Activated B cell treated with CpG ODN at 0.5 μM for 24 hours (primary cell): Measurements from ENCODE around the gene PTPA. TPM values are rescaled to one million over a fixed set of nuclear protein-coding genes. Genes with fewer than 3 reads are reported as not detected.

Source experiments
- ATAC-seq: fragments of 200-7000 bp; cut with Tn5 transposase; one replicate; pipeline ENCODE4 v1.10.0; 2021; ENCODE audit warnings: low read depth, mild to moderate bottlenecking, moderate library complexity
- CTCF ChIA-PET: fragments of 350-600 bp; sonication (Branson Sonifier 250); formaldehyde crosslinking; loops from one replicate; lab custom pipeline; 2021; ENCODE audit warnings: antibody characterized with exemption; lab: Charles Lee
- POLR2A ChIA-PET: fragments of 350-600 bp; sonication (Branson Sonifier 250); formaldehyde crosslinking; loops from one replicate; lab custom pipeline; 2021; ENCODE audit warnings: antibody characterized with exemption; lab: Charles Lee
- DNase-seq: peaks from one replicate; pipeline ENCODE4 v3.0.0; 2022
- H3K27ac Mint-ChIP-seq: one replicate; pipeline ENCODE4 v1.8.0; 2020; ENCODE audit warnings: mixed read lengths
- H3K27me3 Mint-ChIP-seq: one replicate; pipeline ENCODE4 v1.8.0; 2021; ENCODE audit warnings: mixed read lengths
- H3K36me3 Mint-ChIP-seq: one replicate; pipeline ENCODE4 v1.8.0; 2021; ENCODE audit warnings: low read depth, mixed read lengths
- H3K4me1 Mint-ChIP-seq: one replicate; pipeline ENCODE4 v1.8.0; 2021; ENCODE audit warnings: mixed read lengths
- H3K4me3 Mint-ChIP-seq: one replicate; pipeline ENCODE4 v1.8.0; 2020; ENCODE audit warnings: mild to moderate bottlenecking, mixed read lengths
- H3K9me3 Mint-ChIP-seq: one replicate; pipeline ENCODE4 v1.8.0; 2020; ENCODE audit warnings: mixed read lengths
- CTCF ChIP-seq: fragments of 200-600 bp; IDR thresholded peaks from one replicate; pipeline ENCODE4 v1.8.0; 2022; ENCODE audit warnings: antibody characterized with exemption, mild to moderate bottlenecking
- intact Hi-C: fragments of 100-400 bp; cut with micrococcal nuclease; formaldehyde crosslinking; loops from one replicate; pipeline ENCODE4 v1.15.1; 2024
- total RNA-seq: library from RNA; stranded (reverse); gene quantifications from 2 replicates; pipeline ENCODE4 v1.2.3, GENCODE V29; 2022

PTPA gene
- total RNA-seq, 1 donor from 2014 or later: 67.2 TPM

DNA sequence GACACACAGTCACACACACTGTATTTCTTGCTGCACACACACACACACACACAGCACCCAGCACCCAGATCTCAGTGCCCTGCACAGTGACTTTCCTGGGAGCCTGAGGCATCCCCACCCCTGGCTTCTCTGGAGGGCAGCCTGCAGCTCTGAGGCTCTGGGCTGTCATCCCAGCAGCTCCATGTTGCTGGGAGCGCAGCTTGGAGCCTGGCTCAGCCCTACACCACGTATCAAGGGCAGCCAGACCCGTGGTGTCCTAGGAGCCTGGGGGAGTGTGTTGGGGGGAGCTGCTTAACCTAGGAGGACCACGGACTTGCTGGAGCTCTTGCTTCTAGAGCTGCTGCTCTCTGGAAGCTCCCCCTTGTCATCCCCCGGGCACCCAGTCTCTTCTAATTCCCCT lies 61.6 kb downstream of the PTPA start:
- H3K27ac Mint-ChIP-seq: no peak overlapping the region
- no peak for ATAC-seq
- H3K4me3 Mint-ChIP-seq: no peak overlapping the region
- no peak for TF ChIP-seq CTCF
- no peaks in the 10 kb centered on the region for H3K36me3 Mint-ChIP-seq
- H3K9me3 Mint-ChIP-seq: no peaks in the 10 kb centered on the region
- ChIA-PET CTCF (interaction anchor here (0.7 to 4.9 kb wide), 11 partner anchors 9 to 452 kb away, joined by 3 to 84 read pairs (median 4); partner anchors contain the start of gene NTMT1), POLR2A (interaction anchor here (0.5 to 1.0 kb wide), 3 partner anchors 30 to 1867 kb away, joined by 3 to 4 read pairs (median 3); no protein-coding TSS in a partner anchor)
- DNase-seq: no peak
- H3K4me1 Mint-ChIP-seq: peaks cover 22% of the 10 kb centered on the region
- H3K27me3 Mint-ChIP-seq: peaks cover 14% of the 10 kb centered on the region
- intact Hi-C loops: loop anchor here (10.0 kb wide), 1 partner anchor 242 kb away; no protein-coding TSS in a partner anchor

- Mint-ChIP-seq H3K4me3 (peak overlapping the region; percentile 61), H3K27ac (no peak overlapping the region), H3K4me1 (peaks cover 21% of the 10 kb centered on the region), H3K9me3 (no peaks in the 10 kb centered on the region), H3K36me3 (no peaks in the 10 kb centered on the region), H3K27me3 (peaks cover 13% of the 10 kb centered on the region)
- DNase-seq (no peak), ATAC-seq (no peak)
- ChIA-PET POLR2A (interaction anchor here (0.5 to 2.4 kb wide), 9 partner anchors 31 to 1866 kb away, joined by 3 to 20 read pairs (median 4); no protein-coding TSS in a partner anchor), CTCF (interaction anchor here (0.6 to 4.9 kb wide), 19 partner anchors 9 to 503 kb away, joined by 3 to 84 read pairs (median 5); partner anchors contain the start of genes C9orf50 and NTMT1)
- no peak for TF ChIP-seq CTCF
- intact Hi-C loops: loop anchor here (1.0 to 10.0 kb wide), 7 partner anchors 209 to 451 kb away; no protein-coding TSS in a partner anchor
Measured at GRCh38 chr9:129173296-129174101, 62.3 kb downstream of the PTPA start.

DNA sequence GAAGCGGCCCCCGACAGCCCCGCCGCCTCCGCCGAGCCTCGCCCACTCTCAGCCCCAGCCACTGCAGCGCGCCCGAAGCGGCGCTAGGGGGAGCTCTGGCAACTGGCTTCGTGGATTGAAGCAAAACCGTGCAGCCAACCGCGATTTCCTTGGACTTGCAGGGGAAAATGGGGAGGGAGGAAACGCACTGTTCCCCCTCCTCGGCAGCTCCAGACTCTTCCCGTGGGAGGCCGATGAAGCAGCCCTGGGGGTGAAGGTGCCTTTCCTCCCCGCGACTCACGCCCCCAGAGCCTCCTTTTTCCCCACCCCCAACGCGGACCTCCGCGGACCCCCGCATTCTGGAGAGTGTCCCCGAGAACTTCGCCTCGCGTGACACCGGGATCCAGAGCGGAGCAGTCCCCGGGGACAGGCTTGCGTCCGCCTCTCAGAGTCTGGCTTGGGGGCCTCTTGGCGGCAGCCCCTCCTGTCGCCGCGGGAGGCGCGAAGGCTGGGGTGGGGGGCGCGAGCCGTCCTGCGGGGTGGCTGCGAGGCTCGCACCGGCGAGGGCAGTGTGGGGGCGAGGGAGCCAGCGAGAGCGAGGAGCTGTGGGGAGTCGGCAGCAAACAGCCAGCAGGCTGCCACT lies 63.0 kb downstream of the PTPA start:
- Mint-ChIP-seq H3K9me3 (no peaks in the 10 kb centered on the region), H3K27me3 (peaks cover 16% of the 10 kb centered on the region), H3K4me1 (peaks cover 23% of the 10 kb centered on the region), H3K36me3 (no peaks in the 10 kb centered on the region), H3K27ac (no peak overlapping the region), H3K4me3 (peak overlapping the region; percentile 80)
- ChIA-PET POLR2A (interaction anchor here (0.6 to 2.4 kb wide), 12 partner anchors 31 to 614 kb away, joined by 3 to 20 read pairs (median 4); partner anchors contain the start of gene NTMT1), CTCF (interaction anchor here (0.6 to 4.9 kb wide), 21 partner anchors 8 to 551 kb away, joined by 3 to 84 read pairs (median 4); partner anchors contain the start of genes C9orf50 and NTMT1)
- peak; percentile 67 for TF ChIP-seq CTCF
- intact Hi-C loops: loop anchor here (1.0 to 10.0 kb wide), 7 partner anchors 209 to 450 kb away; no protein-coding TSS in a partner anchor
- DNase-seq (peak; percentile 74), ATAC-seq (peak; percentile 44)

DNA sequence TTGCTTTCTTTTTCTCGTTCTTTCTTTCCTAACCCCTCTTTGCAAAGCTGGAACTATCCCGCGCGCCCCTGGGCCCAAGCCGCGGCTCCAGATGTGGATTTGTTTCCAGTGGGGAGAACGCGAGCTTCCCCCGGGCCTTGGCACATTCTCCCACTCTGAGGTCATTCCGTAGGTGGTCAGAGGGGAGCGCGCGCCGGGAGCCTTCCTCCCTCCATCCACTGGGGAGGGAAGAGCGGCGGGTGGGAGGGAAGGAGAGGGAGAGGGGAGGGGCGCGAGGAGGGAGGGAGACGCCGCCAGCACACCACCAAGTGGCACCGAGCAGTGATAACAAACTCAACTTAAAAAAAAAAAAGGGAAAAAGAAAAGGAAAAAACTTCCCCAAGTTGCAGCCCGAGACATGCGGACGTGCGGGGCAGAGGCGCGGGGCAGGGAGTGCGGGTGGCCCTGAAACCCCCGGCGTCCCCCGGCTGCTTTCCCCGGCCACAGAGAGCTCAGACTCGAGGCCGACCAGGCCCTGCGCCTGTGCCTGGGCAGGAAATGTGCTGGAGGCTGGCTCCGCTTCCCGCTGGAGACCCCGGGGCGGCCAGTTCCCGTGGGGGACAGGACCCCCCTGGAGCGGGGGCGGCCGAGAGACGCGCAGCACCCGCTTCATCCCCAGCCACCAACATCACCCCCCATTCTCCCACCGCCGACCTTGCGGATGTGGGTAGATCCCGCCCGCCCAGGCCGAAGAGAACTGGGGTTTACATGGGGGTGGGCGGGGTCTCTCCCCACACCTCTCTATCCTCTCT lies 63.7 kb downstream of the PTPA start:
- Mint-ChIP-seq H3K4me3 (peak overlapping the region; percentile 85), H3K27ac (no peak overlapping the region), H3K9me3 (no peaks in the 10 kb centered on the region), H3K36me3 (no peaks in the 10 kb centered on the region), H3K4me1 (peaks cover 23% of the 10 kb centered on the region), H3K27me3 (peaks cover 16% of the 10 kb centered on the region)
- TF ChIP-seq CTCF: no peak
- intact Hi-C loops: loop anchor here (1.0 to 10.0 kb wide), 7 partner anchors 208 to 449 kb away; no protein-coding TSS in a partner anchor
- CTCF ChIA-PET: interaction anchor here (0.6 to 4.9 kb wide), 14 partner anchors 9 to 550 kb away, joined by 3 to 84 read pairs (median 5); partner anchors contain the start of genes C9orf50 and NTMT1
- ATAC-seq (no peak), DNase-seq (no peak)
- POLR2A ChIA-PET: interaction anchor here (0.6 to 2.4 kb wide), 12 partner anchors 32 to 615 kb away, joined by 3 to 20 read pairs (median 4); partner anchors contain the start of gene NTMT1
